ENCODE results near the gene CLEC16A.

- TF ChIP-seq CTCF (IDR thresholded peaks at IDR 0.05; ENCODE audit: insufficient read depth, low read length) (no peak), GABPA (IDR thresholded peaks at IDR 0.05; ENCODE audit: low read depth) (no peak), POLR2AphosphoS5 (IDR thresholded peaks at IDR 0.05; ENCODE audit: low read depth) (no peak)
Measured at GRCh38 chr16:11229432-11229831, 285.1 kb downstream of the CLEC16A start.

Data from HL-60 (cell line).